GM18526 (cell line): Measurements from ENCODE around the gene PSMC3.

ENCODE experiments used
- POLR2A ChIP-seq: IDR thresholded peaks from 3 replicates; pipeline ENCODE4 v1.6.1; 2011; ENCODE audit not compliant: insufficient read length; ENCODE audit errors: extremely low read depth

PSMC3 gene

GRCh38 chr11:47409440-47410369 lies 16.5 kb downstream of the PSMC3 start:
- no peak for TF ChIP-seq POLR2A

GRCh38 chr11:47408598-47409439 lies 17.4 kb downstream of the PSMC3 start:
- no peak for TF ChIP-seq POLR2A

- TF ChIP-seq POLR2A = no peak
Measured at GRCh38 chr11:47407746-47408590, 18.3 kb downstream of the PSMC3 start, which contains the start of gene SLC39A13. Gene SLC39A13 (plus strand): TSS chr11:47408590. CDS start chr11:47410095, 1,505 bp downstream.

- no peak for TF ChIP-seq POLR2A
Measured at GRCh38 chr11:47406896-47407745, 19.1 kb downstream of the PSMC3 start.

- no peak for TF ChIP-seq POLR2A
Measured at GRCh38 chr11:47403571-47403970, 22.7 kb downstream of the PSMC3 start.

GRCh38 chr11:47403135-47403534 lies 23.1 kb downstream of the PSMC3 start:
- no peak for TF ChIP-seq POLR2A

GRCh38 chr11:47400768-47401279 lies 25.4 kb downstream of the PSMC3 start:
- peak; percentile 39 for TF ChIP-seq POLR2A

GRCh38 chr11:47399860-47400767 lies 26.1 kb downstream of the PSMC3 start:
- peak; percentile 63 for TF ChIP-seq POLR2A

- TF ChIP-seq POLR2A = no peak
Measured at GRCh38 chr11:47398551-47398950, 27.7 kb downstream of the PSMC3 start.

GRCh38 chr11:47398011-47398410 lies 28.2 kb downstream of the PSMC3 start:
- no peak for TF ChIP-seq POLR2A

- TF ChIP-seq POLR2A = no peak
Measured at GRCh38 chr11:47396049-47396320, 30.3 kb downstream of the PSMC3 start.

GRCh38 chr11:47395223-47396048 lies 30.8 kb downstream of the PSMC3 start:
- TF ChIP-seq POLR2A = no peak
